MM.1S (cell line): ENCODE data around the gene HYAL1.

Source experiments
- DNase-seq: peaks from one replicate; pipeline ENCODE4 v3.0.0-alpha.2; 2015
- H2AFZ ChIP-seq: fragments of 300-600 bp; sonication (generic); 2 replicates; pipeline ENCODE4 v1.6.0; 2016; ENCODE audit warnings: antibody characterized with exemption, low read length
- H3F3A ChIP-seq: fragments of 300-600 bp; sonication (generic); 2 replicates; pipeline ENCODE4 v1.6.1; 2016; ENCODE audit warnings: mild to moderate bottlenecking, antibody characterized with exemption, low read length, moderate library complexity, mixed read lengths; ENCODE audit not compliant: insufficient read depth
- H3K27ac ChIP-seq: fragments of 300-600 bp; sonication (generic); 2 replicates; pipeline ENCODE4 v1.5.1; 2016; ENCODE audit warnings: mild to moderate bottlenecking, low read length
- H3K27me3 ChIP-seq: fragments of 300-600 bp; sonication (generic); replicated peaks from 2 replicates; pipeline ENCODE4 v1.6.0; 2016; ENCODE audit warnings: low read length; ENCODE audit not compliant: insufficient read depth
- H3K36me3 ChIP-seq: fragments of 300-600 bp; sonication (generic); replicated peaks from 2 replicates; pipeline ENCODE4 v1.6.1; 2016; ENCODE audit warnings: mild to moderate bottlenecking, low read length, mixed read lengths; ENCODE audit not compliant: insufficient read depth
- H3K4me1 ChIP-seq: fragments of 300-600 bp; sonication (generic); 2 replicates; pipeline ENCODE4 v1.6.1; 2016; ENCODE audit warnings: low read length, mixed read lengths
- H3K4me2 ChIP-seq: fragments of 300-600 bp; sonication (generic); 2 replicates; pipeline ENCODE4 v1.6.0; 2016; ENCODE audit warnings: low read depth, low read length
- H3K4me3 ChIP-seq: fragments of 300-600 bp; sonication (generic); 2 replicates; pipeline ENCODE4 v1.5.1; 2016; ENCODE audit warnings: low read length, mixed read lengths
- H3K79me2 ChIP-seq: fragments of 300-600 bp; sonication (generic); 2 replicates; pipeline ENCODE4 v1.6.1; 2016; ENCODE audit warnings: mixed run types, low read length, mixed read lengths
- H3K9ac ChIP-seq: fragments of 300-600 bp; sonication (generic); 2 replicates; pipeline ENCODE4 v1.6.1; 2016; ENCODE audit warnings: low read length, mixed read lengths
- H3K9me2 ChIP-seq: fragments of 300-600 bp; sonication (generic); replicated peaks from 2 replicates; pipeline ENCODE4 v1.6.1; 2016; ENCODE audit warnings: mild to moderate bottlenecking, low read length, mixed read lengths; ENCODE audit not compliant: insufficient read depth
- H3K9me3 ChIP-seq: fragments of 300-600 bp; sonication (generic); replicated peaks from 2 replicates; pipeline ENCODE4 v1.6.1; 2016; ENCODE audit warnings: mild to moderate bottlenecking, low read length, mixed read lengths; ENCODE audit not compliant: insufficient read depth
- H4K20me1 ChIP-seq: fragments of 300-600 bp; sonication (generic); 2 replicates; pipeline ENCODE4 v1.6.1; 2016; ENCODE audit warnings: mild to moderate bottlenecking, low read length, moderate library complexity, mixed read lengths; ENCODE audit not compliant: insufficient read depth
- CTCF ChIP-seq: fragments of 300-600 bp; sonication (generic); IDR thresholded peaks from 2 replicates; pipeline ENCODE4 v1.5.1; 2016; ENCODE audit warnings: antibody characterized with exemption, low read length, mixed read lengths
- EZH2 ChIP-seq: fragments of 300-600 bp; sonication (generic); optimal IDR thresholded peaks from 2 replicates; pipeline ENCODE3; 2017; ENCODE audit warnings: low read depth, mild to moderate bottlenecking, antibody characterized with exemption, low read length, mixed read lengths
- EZH2phosphoT487 ChIP-seq: fragments of 300-600 bp; sonication (generic); IDR thresholded peaks from 2 replicates; pipeline ENCODE4 v1.6.1; 2018; ENCODE audit warnings: antibody characterized with exemption, low read length

Gene HYAL1

GRCh38 chr3:50319894-50320625 is 16.7 kb upstream of the HYAL1 start:
- Histone ChIP-seq H3K9me3 (no peaks in the 10 kb centered on the region), H3K36me3 (no peaks in the 10 kb centered on the region), H3K9me2 (no peaks in the 10 kb centered on the region), H3K4me2 (peak overlapping the region; percentile 96), H2AFZ (no peak overlapping the region), H4K20me1 (no peaks in the 10 kb centered on the region), H3K9ac (peak overlapping the region; percentile 95; the same call in 1 of the 2 replicates), H3K27ac (peak overlapping the region; percentile 11; the same call in 1 of the 2 replicates), H3K4me1 (0 out of 2 replicates have a peak, but pooled peaks cover 8% of the 10 kb centered on the region), H3K79me2 (peaks cover 12% of the 10 kb centered on the region; the same call in 1 of the 2 replicates), H3K27me3 (no peaks in the 10 kb centered on the region), H3F3A (no peaks in the 10 kb centered on the region), H3K4me3 (peak overlapping the region; percentile 83)
- TF ChIP-seq EZH2phosphoT487 (no peak), EZH2 (no peak), CTCF (no peak)
- no peak for DNase-seq

- no peak for DNase-seq
- Histone ChIP-seq H2AFZ (no peak overlapping the region), H3K4me3 (no peak overlapping the region), H3K4me2 (no peak overlapping the region), H3K27ac (no peak overlapping the region), H3K36me3 (no peaks in the 10 kb centered on the region), H3K9me2 (no peaks in the 10 kb centered on the region), H3K4me1 (0 out of 2 replicates have a peak, but pooled peaks cover 8% of the 10 kb centered on the region), H4K20me1 (no peaks in the 10 kb centered on the region), H3K79me2 (peaks cover 12% of the 10 kb centered on the region; the same call in 1 of the 2 replicates), H3F3A (no peaks in the 10 kb centered on the region), H3K27me3 (no peaks in the 10 kb centered on the region), H3K9ac (no peak overlapping the region), H3K9me3 (no peaks in the 10 kb centered on the region)
- no peak for TF ChIP-seq CTCF
- no peak for TF ChIP-seq EZH2
- no peak for TF ChIP-seq EZH2phosphoT487
Measured at GRCh38 chr3:50319181-50319893, 16.0 kb upstream of the HYAL1 start.

GRCh38 chr3:50318615-50319014 is 15.2 kb upstream of the HYAL1 start:
- DNase-seq: no peak
- Histone ChIP-seq H3K79me2 (peaks cover 12% of the 10 kb centered on the region; the same call in 1 of the 2 replicates), H3K9me2 (no peaks in the 10 kb centered on the region), H3K27me3 (no peaks in the 10 kb centered on the region), H3K4me3 (no peak overlapping the region), H3F3A (no peaks in the 10 kb centered on the region), H3K27ac (no peak overlapping the region), H3K4me1 (0 out of 2 replicates have a peak, but pooled peaks cover 8% of the 10 kb centered on the region), H3K9ac (no peak overlapping the region), H2AFZ (no peak overlapping the region), H3K9me3 (no peaks in the 10 kb centered on the region), H3K36me3 (no peaks in the 10 kb centered on the region), H3K4me2 (no peak overlapping the region), H4K20me1 (no peaks in the 10 kb centered on the region)
- no peak for TF ChIP-seq CTCF
- no peak for TF ChIP-seq EZH2phosphoT487
- no peak for TF ChIP-seq EZH2
